SK-N-MC (cell line): ENCODE data around the gene RMND1.
A peak's percentile ranks its signal among the peaks of the same experiment; 100 is the strongest.

Experiments used
- EZH2 ChIP-seq: fragments of 200-600 bp; sonication (generic); IDR thresholded peaks from one replicate; pipeline ENCODE4 v1.6.1; 2017; ENCODE audit warnings: antibody characterized with exemption
- POLR2AphosphoS5 ChIP-seq: IDR thresholded peaks from 2 replicates; pipeline ENCODE4 v1.6.1; 2012; ENCODE audit warnings: mild to moderate bottlenecking, low read depth, low read length, borderline replicate concordance

GRCh38 chr6:151408858-151409257 lies 43.1 kb downstream of the RMND1 start:
- no peak for TF ChIP-seq EZH2
- 0 out of 2 replicates have a peak, but pooled peaks have one; percentile 41 for TF ChIP-seq POLR2AphosphoS5
